Measurements from ENCODE around the gene ADGRE2. TPM values are rescaled to one million over a fixed set of nuclear protein-coding genes. Genes with fewer than 3 reads are reported as not detected.
A peak's percentile ranks its signal among the peaks of the same experiment; 100 is the strongest.

The ADGRE2 gene
- total RNA-seq, 1 experiment from 2014 or later = 4.2 TPM

DNA sequence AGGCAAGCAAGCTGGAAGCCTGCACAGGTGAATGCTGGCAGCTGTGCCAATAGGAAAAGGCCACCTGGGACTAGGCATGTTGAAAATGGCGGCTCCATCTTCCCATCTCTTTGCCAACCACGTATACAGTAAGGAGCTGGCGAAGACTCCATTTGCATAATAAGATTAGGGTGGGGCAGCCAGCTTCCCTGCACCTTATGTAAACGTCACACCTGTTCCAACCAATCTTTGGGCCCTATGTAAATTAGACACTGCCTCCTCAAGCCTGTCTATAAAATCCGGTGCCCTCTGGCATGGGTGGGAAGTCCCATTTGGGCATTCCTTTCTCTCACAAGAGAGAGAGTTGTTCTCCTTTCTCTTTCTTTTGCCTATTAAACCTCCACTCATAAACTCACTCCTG is 16.8 kb downstream of the ADGRE2 start:
- Histone ChIP-seq H2AFZ (ENCODE audit: low read length) (no peak overlapping the region), H3K4me3 (ENCODE audit: low read length) (no peak overlapping the region), H4K20me1 (ENCODE audit: low read length) (no peaks in the 10 kb centered on the region), H3K27ac (ENCODE audit: low read length) (no peak overlapping the region), H3K27me3 (ENCODE audit: low read length) (no peaks in the 10 kb centered on the region), H3K4me2 (ENCODE audit: low read length) (no peak overlapping the region), H3K9me3 (ENCODE audit: low read length) (no peaks in the 10 kb centered on the region), H3F3A (ENCODE audit: low read length, unreplicated experiment) (no peaks in the 10 kb centered on the region), H3K79me2 (ENCODE audit: low read length) (no peaks in the 10 kb centered on the region), H3K4me1 (ENCODE audit: insufficient read depth, low read length) (no peaks in the 10 kb centered on the region), H3K9ac (ENCODE audit: low read length) (no peak overlapping the region), H3K36me3 (ENCODE audit: low read depth, low read length) (0 out of 2 replicates have a peak, but pooled peaks cover 3% of the 10 kb centered on the region), H3K9me2 (replicated peaks; ENCODE audit: low read length) (no peaks in the 10 kb centered on the region)
- BruUV-seq (replicated peaks) = no TSS peak
- ATAC-seq = no peak
- ChIA-PET POLR2A (ENCODE audit: unreplicated experiment) (interaction anchor here (0.6 kb wide), 1 partner anchor 92 kb away, joined by 25 read pairs; no protein-coding TSS in a partner anchor), CTCF (no interaction called here)
- intact Hi-C loops (cut with micrococcal nuclease) = no loop called here
- DNase-seq = no peak
- TF ChIP-seq EZH2phosphoT487 (IDR thresholded peaks at IDR 0.05; ENCODE audit: borderline replicate concordance, low read length) (no peak), EZH2 (IDR thresholded peaks at IDR 0.05; ENCODE audit: low read length, unreplicated experiment) (no peak)
- TF ChIP-seq, protein P1, sequence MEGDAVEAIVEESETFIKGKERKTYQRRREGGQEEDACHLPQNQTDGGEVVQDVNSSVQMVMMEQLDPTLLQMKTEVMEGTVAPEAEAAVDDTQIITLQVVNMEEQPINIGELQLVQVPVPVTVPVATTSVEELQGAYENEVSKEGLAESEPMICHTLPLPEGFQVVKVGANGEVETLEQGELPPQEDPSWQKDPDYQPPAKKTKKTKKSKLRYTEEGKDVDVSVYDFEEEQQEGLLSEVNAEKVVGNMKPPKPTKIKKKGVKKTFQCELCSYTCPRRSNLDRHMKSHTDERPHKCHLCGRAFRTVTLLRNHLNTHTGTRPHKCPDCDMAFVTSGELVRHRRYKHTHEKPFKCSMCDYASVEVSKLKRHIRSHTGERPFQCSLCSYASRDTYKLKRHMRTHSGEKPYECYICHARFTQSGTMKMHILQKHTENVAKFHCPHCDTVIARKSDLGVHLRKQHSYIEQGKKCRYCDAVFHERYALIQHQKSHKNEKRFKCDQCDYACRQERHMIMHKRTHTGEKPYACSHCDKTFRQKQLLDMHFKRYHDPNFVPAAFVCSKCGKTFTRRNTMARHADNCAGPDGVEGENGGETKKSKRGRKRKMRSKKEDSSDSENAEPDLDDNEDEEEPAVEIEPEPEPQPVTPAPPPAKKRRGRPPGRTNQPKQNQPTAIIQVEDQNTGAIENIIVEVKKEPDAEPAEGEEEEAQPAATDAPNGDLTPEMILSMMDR (conservative IDR thresholded peaks at IDR 0.05; ENCODE audit: low read depth, low read length) = no peak

DNA sequence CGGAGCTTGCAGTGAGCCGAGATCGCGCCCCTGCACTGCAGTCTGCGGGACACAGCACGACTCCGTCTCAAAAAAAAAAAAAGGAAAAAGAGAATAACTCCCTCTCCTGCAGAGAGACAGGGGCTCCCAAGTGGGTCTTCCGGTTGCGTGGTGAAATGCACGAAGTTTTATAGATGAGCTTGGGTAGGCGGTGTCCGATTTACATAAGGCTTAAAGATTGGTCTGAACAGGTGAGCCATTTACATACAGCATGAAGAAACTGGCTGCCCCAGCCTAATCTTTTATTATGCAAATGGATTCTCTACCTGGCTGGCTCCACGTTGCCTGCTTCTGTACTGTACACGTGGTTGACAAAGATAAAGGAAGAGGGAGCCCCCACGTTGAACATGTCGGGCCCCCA is 19.5 kb downstream of the ADGRE2 start:
- H2AFZ ChIP-seq (ENCODE audit: low read length) = peak overlapping the region; percentile 55
- POLR2A ChIA-PET (ENCODE audit: unreplicated experiment) = no interaction called here
- no peaks in the 10 kb centered on the region for H3K9me3 ChIP-seq (ENCODE audit: low read length)
- CTCF ChIA-PET = no interaction called here
- H3K27me3 ChIP-seq (ENCODE audit: low read length) = no peaks in the 10 kb centered on the region
- no peaks in the 10 kb centered on the region for H3K9me2 ChIP-seq (replicated peaks; ENCODE audit: low read length)
- H3K36me3 ChIP-seq (ENCODE audit: low read depth, low read length) = 0 out of 2 replicates have a peak, but pooled peaks cover 3% of the 10 kb centered on the region
- peak overlapping the region; percentile 71 for H3K4me2 ChIP-seq (ENCODE audit: low read length)
- H3K4me3 ChIP-seq (ENCODE audit: low read length) = peak overlapping the region; percentile 33; the same call in 1 of the 2 replicates
- no peaks in the 10 kb centered on the region for H3K4me1 ChIP-seq (ENCODE audit: insufficient read depth, low read length)
- no peak for ATAC-seq
- BruUV-seq (replicated peaks) = no TSS peak
- H3K27ac ChIP-seq (ENCODE audit: low read length) = no peak overlapping the region
- no peaks in the 10 kb centered on the region for H4K20me1 ChIP-seq (ENCODE audit: low read length)
- TF ChIP-seq EZH2 (IDR thresholded peaks at IDR 0.05; ENCODE audit: low read length, unreplicated experiment) (no peak), EZH2phosphoT487 (IDR thresholded peaks at IDR 0.05; ENCODE audit: borderline replicate concordance, low read length) (no peak)
- TF ChIP-seq, protein P1 (conservative IDR thresholded peaks at IDR 0.05; ENCODE audit: low read depth, low read length) = no peak
- DNase-seq = peak; percentile 20
- H3K79me2 ChIP-seq (ENCODE audit: low read length) = no peaks in the 10 kb centered on the region
- H3F3A ChIP-seq (ENCODE audit: low read length, unreplicated experiment) = no peaks in the 10 kb centered on the region
- intact Hi-C loops (cut with micrococcal nuclease) = no loop called here
- H3K9ac ChIP-seq (ENCODE audit: low read length) = no peak overlapping the region

DNA sequence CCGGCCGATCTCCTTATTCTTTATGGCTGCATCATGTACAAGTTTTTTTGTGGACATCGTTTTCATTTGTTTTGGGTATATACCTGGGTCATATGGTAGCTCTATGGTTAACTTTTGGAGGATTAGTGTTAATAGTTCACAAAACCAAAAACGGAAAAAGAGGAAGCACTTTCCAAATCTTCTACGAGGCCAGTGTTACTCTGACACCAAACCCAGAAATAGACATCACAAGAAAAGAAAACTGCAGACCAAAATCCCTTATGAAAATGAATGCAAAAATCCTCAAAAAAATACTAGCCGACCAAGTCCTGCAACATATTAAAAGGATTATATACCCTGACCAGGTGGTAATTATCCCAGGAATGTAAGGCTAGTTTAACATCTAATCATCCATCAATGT is 29.8 kb downstream of the ADGRE2 start:
- no peak overlapping the region for H3K4me2 ChIP-seq (ENCODE audit: low read length)
- POLR2A ChIA-PET (ENCODE audit: unreplicated experiment) = no interaction called here
- no peaks in the 10 kb centered on the region for H3K9me3 ChIP-seq (ENCODE audit: low read length)
- intact Hi-C loops (cut with micrococcal nuclease) = no loop called here
- peaks cover 5% of the 10 kb centered on the region for H3K36me3 ChIP-seq (ENCODE audit: low read depth, low read length)
- no peak overlapping the region for H3K27ac ChIP-seq (ENCODE audit: low read length)
- no peaks in the 10 kb centered on the region for H3F3A ChIP-seq (ENCODE audit: low read length, unreplicated experiment)
- no TSS peak for BruUV-seq (replicated peaks)
- H3K27me3 ChIP-seq (ENCODE audit: low read length) = no peaks in the 10 kb centered on the region
- ATAC-seq (no peak), DNase-seq (no peak)
- no peaks in the 10 kb centered on the region for H3K4me1 ChIP-seq (ENCODE audit: insufficient read depth, low read length)
- CTCF ChIA-PET = no interaction called here
- TF ChIP-seq, protein P1 (conservative IDR thresholded peaks at IDR 0.05; ENCODE audit: low read depth, low read length) = no peak
- no peak for TF ChIP-seq EZH2 (IDR thresholded peaks at IDR 0.05; ENCODE audit: low read length, unreplicated experiment)
- no peak for TF ChIP-seq EZH2phosphoT487 (IDR thresholded peaks at IDR 0.05; ENCODE audit: borderline replicate concordance, low read length)
- no peak overlapping the region for H3K9ac ChIP-seq (ENCODE audit: low read length)
- H4K20me1 ChIP-seq (ENCODE audit: low read length) = no peaks in the 10 kb centered on the region
- no peaks in the 10 kb centered on the region for H3K9me2 ChIP-seq (replicated peaks; ENCODE audit: low read length)
- no peak overlapping the region for H2AFZ ChIP-seq (ENCODE audit: low read length)
- H3K79me2 ChIP-seq (ENCODE audit: low read length) = no peaks in the 10 kb centered on the region
- no peak overlapping the region for H3K4me3 ChIP-seq (ENCODE audit: low read length)

All from PC-3 (cell line).